Subcutaneous adipose tissue (tissue), 4 donors: ENCODE data around the gene POU6F2. TPM values are rescaled to one million over a fixed set of nuclear protein-coding genes. Genes with fewer than 3 reads are reported as not detected.

Experiments
- total RNA-seq, 4 donors: library from RNA; depleted of rRNA; stranded (reverse); fragments of >200 nt; gene quantifications; one replicate each; pipeline ENCODE4 v1.1.0, GENCODE V29; 2016
- TF ChIP-seq, protein P1 (sequence below): fragments of 450-650 bp; IDR thresholded peaks from one replicate; pipeline ENCODE4 v1.5.1; 2016; ENCODE audit warnings: low read depth, mild to moderate bottlenecking, control low read depth, antibody characterized with exemption, moderate library complexity

The POU6F2 gene
- total RNA-seq, 4 donors from 2014 or later, result not detected

DNA sequence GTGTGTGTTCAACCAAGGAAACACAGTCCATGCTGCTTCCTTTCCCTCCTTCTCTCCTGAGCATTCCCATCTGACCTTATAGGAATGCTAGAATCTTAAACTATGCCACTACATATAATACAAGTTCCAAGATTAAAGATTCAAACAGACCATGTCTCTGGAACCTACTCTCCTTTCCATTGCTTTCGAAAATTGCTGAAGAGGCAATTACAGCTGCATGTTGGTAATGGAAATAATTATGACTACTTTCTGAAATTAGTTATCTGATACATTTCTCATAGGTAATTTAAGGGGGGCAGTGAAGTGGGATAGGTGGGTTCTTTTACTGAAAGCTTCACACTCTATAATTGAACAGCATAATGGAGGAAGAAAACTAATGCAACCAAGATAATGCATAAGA is 302.6 kb downstream of the POU6F2 start:
- TF ChIP-seq, protein P1, sequence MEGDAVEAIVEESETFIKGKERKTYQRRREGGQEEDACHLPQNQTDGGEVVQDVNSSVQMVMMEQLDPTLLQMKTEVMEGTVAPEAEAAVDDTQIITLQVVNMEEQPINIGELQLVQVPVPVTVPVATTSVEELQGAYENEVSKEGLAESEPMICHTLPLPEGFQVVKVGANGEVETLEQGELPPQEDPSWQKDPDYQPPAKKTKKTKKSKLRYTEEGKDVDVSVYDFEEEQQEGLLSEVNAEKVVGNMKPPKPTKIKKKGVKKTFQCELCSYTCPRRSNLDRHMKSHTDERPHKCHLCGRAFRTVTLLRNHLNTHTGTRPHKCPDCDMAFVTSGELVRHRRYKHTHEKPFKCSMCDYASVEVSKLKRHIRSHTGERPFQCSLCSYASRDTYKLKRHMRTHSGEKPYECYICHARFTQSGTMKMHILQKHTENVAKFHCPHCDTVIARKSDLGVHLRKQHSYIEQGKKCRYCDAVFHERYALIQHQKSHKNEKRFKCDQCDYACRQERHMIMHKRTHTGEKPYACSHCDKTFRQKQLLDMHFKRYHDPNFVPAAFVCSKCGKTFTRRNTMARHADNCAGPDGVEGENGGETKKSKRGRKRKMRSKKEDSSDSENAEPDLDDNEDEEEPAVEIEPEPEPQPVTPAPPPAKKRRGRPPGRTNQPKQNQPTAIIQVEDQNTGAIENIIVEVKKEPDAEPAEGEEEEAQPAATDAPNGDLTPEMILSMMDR, result no peak

GRCh38 chr7:39285256-39285655 is 307.5 kb downstream of the POU6F2 start:
- TF ChIP-seq, protein P1, result no peak

GRCh38 chr7:39288303-39288702 is 310.6 kb downstream of the POU6F2 start:
- TF ChIP-seq, protein P1, result no peak

- TF ChIP-seq, protein P1, result no peak
Measured at GRCh38 chr7:39291628-39292410, 314.1 kb downstream of the POU6F2 start.

GRCh38 chr7:39293056-39293823 is 315.5 kb downstream of the POU6F2 start:
- TF ChIP-seq, protein P1, result no peak

- TF ChIP-seq, protein P1, result no peak
Measured at GRCh38 chr7:39294022-39294421, 316.3 kb downstream of the POU6F2 start.

DNA sequence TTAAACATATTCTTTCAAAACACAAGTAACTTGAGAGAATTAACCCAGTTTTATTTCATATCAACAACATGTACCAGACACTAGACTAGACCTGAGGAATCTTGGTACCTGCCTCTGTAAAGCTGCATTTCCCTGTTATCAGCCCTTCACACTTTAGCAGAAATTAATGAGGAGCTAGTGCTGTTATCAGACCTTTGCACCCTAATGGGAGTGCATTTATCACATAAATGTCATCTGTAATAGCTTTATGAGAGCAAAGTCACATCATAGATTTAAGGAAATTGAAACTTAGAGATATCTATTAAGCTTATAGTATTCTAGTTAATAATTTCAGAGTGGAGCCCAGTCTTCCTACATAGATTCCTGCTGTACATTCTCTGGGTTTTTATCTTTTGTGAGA is 318.1 kb downstream of the POU6F2 start:
- TF ChIP-seq, protein P1, result no peak
